Hepatocyte (in vitro differentiated cells): ENCODE results near the gene GDI1. TPM values are rescaled to one million over a fixed set of nuclear protein-coding genes. Genes with fewer than 3 reads are reported as not detected.

Experiments
- DNase-seq: peaks from one replicate; pipeline ENCODE4 v3.0.0-alpha.2; 2016; ENCODE audit warnings: low spot score
- H2AFZ ChIP-seq: fragments of 200-600 bp; sonication (generic); 2 replicates; pipeline ENCODE4 v1.6.0; 2016; ENCODE audit warnings: antibody characterized with exemption, mild to moderate bottlenecking
- H3K27ac ChIP-seq: fragments of 200-600 bp; sonication (generic); 2 replicates; pipeline ENCODE4 v1.5.1; 2016; ENCODE audit warnings: mild to moderate bottlenecking
- H3K27me3 ChIP-seq: fragments of 200-600 bp; sonication (generic); 2 replicates; pipeline ENCODE4 v1.6.1; 2016
- H3K36me3 ChIP-seq: fragments of 200-600 bp; sonication (generic); replicated peaks from 2 replicates; pipeline ENCODE4 v1.5.1; 2016; ENCODE audit warnings: low read depth; ENCODE audit not compliant: insufficient read depth
- H3K4me1 ChIP-seq: fragments of 200-600 bp; sonication (generic); 2 replicates; pipeline ENCODE4 v1.5.1; 2016; ENCODE audit warnings: mild to moderate bottlenecking, moderate library complexity; ENCODE audit not compliant: insufficient read depth
- H3K4me2 ChIP-seq: fragments of 200-600 bp; sonication (generic); 2 replicates; pipeline ENCODE4 v1.6.0; 2016
- H3K4me3 ChIP-seq: fragments of 200-600 bp; sonication (generic); 2 replicates; pipeline ENCODE4 v1.5.1; 2016; ENCODE audit warnings: mild to moderate bottlenecking
- H3K79me2 ChIP-seq: fragments of 200-600 bp; sonication (generic); 2 replicates; pipeline ENCODE4 v1.6.0; 2017; ENCODE audit warnings: mild to moderate bottlenecking
- H3K9me2 ChIP-seq: fragments of 200-600 bp; sonication (generic); replicated peaks from 2 replicates; pipeline ENCODE4 v1.6.0; 2017; ENCODE audit warnings: mild to moderate bottlenecking; ENCODE audit not compliant: insufficient read depth
- H3K9me3 ChIP-seq: fragments of 200-600 bp; sonication (generic); 2 replicates; pipeline ENCODE4 v1.5.1; 2016; ENCODE audit warnings: low read depth, mild to moderate bottlenecking
- H4K20me1 ChIP-seq: fragments of 200-600 bp; sonication (generic); 2 replicates; pipeline ENCODE4 v1.6.0; 2016; ENCODE audit warnings: mild to moderate bottlenecking; ENCODE audit not compliant: insufficient read depth, poor library complexity, severe bottlenecking
- EZH2 ChIP-seq: fragments of 200-600 bp; sonication (generic); IDR thresholded peaks from 2 replicates; pipeline ENCODE4 v1.6.1; 2016; ENCODE audit warnings: antibody characterized with exemption, mild to moderate bottlenecking, borderline replicate concordance
- EZH2phosphoT487 ChIP-seq: fragments of 200-600 bp; sonication (generic); IDR thresholded peaks from one replicate; pipeline ENCODE4 v1.6.1; 2018; ENCODE audit warnings: antibody characterized with exemption, mild to moderate bottlenecking, low read depth, moderate library complexity; ENCODE audit not compliant: unreplicated experiment, severe bottlenecking
- WGBS: methylation state at CpG from one replicate; pipeline ENCODE4 v1.1.6; 2016; ENCODE audit warnings: low lambda C conversion rate; ENCODE audit errors: missing lambda C conversion rate; 5-methylcytosine and 5-hydroxymethylcytosine counted together
- polyA plus RNA-seq: library from polyadenylated mRNA; unstranded; fragments of >200 nt; fragmentation: Nextera tagmentation; extraction: Ambion mirVana; gene quantifications from 2 replicates; pipeline ENCODE4 v1.2.1, GENCODE V29; 2016
- total RNA-seq: library from RNA; depleted of rRNA; stranded (reverse); fragments of >200 nt; gene quantifications from 2 replicates; pipeline ENCODE4 v1.2.3, GENCODE V29; 2014
- TF ChIP-seq, protein P1 (sequence below): fragments of 200-600 bp; sonication (generic); IDR thresholded peaks from 2 replicates; pipeline ENCODE4 v1.5.1; 2016; ENCODE audit warnings: antibody characterized with exemption, mild to moderate bottlenecking; ENCODE audit not compliant: poor library complexity

The GDI1 gene
- total and polyA plus RNA-seq, 2 experiments from 2014 or later, result 101 to 102 TPM

DNA sequence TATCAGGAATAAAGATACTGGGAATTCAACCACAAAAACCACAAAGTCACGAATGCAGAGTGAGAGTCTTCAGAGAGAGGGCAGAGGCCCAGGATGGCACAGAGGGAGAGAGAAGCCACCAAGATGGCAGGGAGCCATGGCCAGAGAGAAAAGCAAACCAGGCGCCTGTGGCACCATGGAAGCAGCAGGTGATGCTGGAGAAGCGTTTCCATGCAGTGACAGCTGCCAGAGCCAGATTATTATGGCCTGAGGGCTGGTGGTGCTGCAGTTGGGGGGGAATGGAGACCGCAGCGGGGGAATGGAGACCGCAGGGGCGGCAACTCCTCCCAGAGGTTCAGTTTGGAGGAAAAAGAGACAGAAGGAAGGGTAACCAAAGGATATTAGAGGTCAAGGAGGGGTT is 19.8 kb upstream of the GDI1 start:
- Histone ChIP-seq H3K4me3 (no peak overlapping the region), H3K27me3 (no peaks in the 10 kb centered on the region), H4K20me1 (no peaks in the 10 kb centered on the region), H3K4me2 (no peak overlapping the region), H3K36me3 (no peaks in the 10 kb centered on the region), H2AFZ (no peak overlapping the region), H3K79me2 (no peaks in the 10 kb centered on the region), H3K9me3 (no peaks in the 10 kb centered on the region), H3K27ac (no peak overlapping the region), H3K4me1 (no peaks in the 10 kb centered on the region), H3K9me2 (no peaks in the 10 kb centered on the region)
- DNase-seq, result no peak
- TF ChIP-seq, protein P1, sequence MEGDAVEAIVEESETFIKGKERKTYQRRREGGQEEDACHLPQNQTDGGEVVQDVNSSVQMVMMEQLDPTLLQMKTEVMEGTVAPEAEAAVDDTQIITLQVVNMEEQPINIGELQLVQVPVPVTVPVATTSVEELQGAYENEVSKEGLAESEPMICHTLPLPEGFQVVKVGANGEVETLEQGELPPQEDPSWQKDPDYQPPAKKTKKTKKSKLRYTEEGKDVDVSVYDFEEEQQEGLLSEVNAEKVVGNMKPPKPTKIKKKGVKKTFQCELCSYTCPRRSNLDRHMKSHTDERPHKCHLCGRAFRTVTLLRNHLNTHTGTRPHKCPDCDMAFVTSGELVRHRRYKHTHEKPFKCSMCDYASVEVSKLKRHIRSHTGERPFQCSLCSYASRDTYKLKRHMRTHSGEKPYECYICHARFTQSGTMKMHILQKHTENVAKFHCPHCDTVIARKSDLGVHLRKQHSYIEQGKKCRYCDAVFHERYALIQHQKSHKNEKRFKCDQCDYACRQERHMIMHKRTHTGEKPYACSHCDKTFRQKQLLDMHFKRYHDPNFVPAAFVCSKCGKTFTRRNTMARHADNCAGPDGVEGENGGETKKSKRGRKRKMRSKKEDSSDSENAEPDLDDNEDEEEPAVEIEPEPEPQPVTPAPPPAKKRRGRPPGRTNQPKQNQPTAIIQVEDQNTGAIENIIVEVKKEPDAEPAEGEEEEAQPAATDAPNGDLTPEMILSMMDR, result no peak
- no peak for TF ChIP-seq EZH2
- no peak for TF ChIP-seq EZH2phosphoT487
- 59% methylated on average over 7 of the region's 7 CpGs for WGBS

DNA sequence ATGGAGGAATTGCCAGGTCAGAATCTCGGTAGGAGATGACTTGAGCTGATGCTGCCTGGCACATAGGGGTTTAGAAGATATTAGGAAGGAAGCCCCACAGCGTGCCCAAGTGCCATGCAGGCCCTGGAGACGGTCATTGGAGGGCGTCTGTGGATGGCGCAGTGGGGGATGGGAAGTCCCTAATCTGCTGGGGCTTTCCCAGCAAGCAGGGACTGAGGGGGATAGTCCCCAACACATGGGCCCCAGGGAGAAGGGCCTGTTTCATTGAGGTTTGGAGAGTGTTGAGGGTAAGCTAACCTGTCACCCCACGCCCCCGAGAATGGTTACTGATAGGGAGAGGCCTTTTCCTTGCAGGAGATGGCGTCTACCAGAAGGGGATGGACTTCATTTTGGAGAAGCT is 17.8 kb upstream of the GDI1 start:
- H3K79me2 ChIP-seq, result no peaks in the 10 kb centered on the region
- TF ChIP-seq EZH2phosphoT487, result no peak
- TF ChIP-seq EZH2, result no peak
- TF ChIP-seq, protein P1, result no peak
- H3K27me3 ChIP-seq, result no peaks in the 10 kb centered on the region
- H3K9me2 ChIP-seq, result no peaks in the 10 kb centered on the region
- no peaks in the 10 kb centered on the region for H3K4me1 ChIP-seq
- H4K20me1 ChIP-seq, result no peaks in the 10 kb centered on the region
- no peak for DNase-seq
- H3K4me2 ChIP-seq, result no peak overlapping the region
- 88% methylated on average over 8 of the region's 8 CpGs for WGBS
- H3K36me3 ChIP-seq, result no peaks in the 10 kb centered on the region
- no peak overlapping the region for H3K4me3 ChIP-seq
- H2AFZ ChIP-seq, result no peak overlapping the region
- no peak overlapping the region for H3K27ac ChIP-seq
- no peaks in the 10 kb centered on the region for H3K9me3 ChIP-seq

DNA sequence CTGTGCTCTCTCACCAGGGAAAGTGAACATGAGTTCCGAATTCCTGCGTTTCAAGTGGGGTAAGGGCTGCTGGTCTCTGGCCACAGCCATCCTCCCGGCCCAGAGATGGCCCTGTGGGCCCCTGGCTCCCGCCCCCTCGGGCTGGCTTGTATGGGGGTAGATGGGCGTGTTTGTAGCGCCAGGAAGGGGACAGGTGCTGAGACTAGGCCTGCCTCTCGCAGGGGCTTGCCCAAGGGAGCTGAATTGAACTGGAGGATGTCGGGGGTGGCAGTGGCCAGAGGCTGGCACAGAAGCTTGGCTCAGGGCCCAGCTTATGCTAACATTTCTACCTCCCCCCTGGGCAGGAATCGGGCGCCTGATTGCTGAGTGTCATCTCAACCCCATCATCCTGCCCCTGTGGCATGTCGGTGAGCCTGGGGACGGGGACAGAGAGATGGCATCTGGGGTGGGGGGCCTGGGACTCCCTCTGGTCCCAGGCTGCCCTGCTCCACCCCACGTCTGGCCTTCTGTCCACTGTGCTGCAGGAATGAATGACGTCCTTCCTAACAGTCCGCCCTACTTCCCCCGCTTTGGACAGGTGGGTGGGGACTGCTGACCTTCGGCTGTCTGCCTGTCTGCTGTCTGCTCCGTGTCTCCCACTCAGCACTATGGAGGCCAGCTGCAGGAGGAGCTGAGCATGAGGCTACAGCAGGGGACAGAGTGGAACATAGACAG is 17.1 kb upstream of the GDI1 start:
- no peak overlapping the region for H3K4me2 ChIP-seq
- DNase-seq, result no peak
- H3K4me3 ChIP-seq, result no peak overlapping the region
- 82% methylated on average over 19 of the region's 19 CpGs for WGBS
- H3K27me3 ChIP-seq, result no peaks in the 10 kb centered on the region
- H3K36me3 ChIP-seq, result no peaks in the 10 kb centered on the region
- no peaks in the 10 kb centered on the region for H3K9me3 ChIP-seq
- no peak overlapping the region for H3K27ac ChIP-seq
- H3K79me2 ChIP-seq, result no peaks in the 10 kb centered on the region
- no peaks in the 10 kb centered on the region for H3K4me1 ChIP-seq
- TF ChIP-seq EZH2 (no peak), EZH2phosphoT487 (no peak)
- TF ChIP-seq, protein P1, result no peak
- no peaks in the 10 kb centered on the region for H3K9me2 ChIP-seq
- no peak overlapping the region for H2AFZ ChIP-seq
- H4K20me1 ChIP-seq, result no peaks in the 10 kb centered on the region
